HG03103 (cell line): ENCODE data around the gene RSPH10B.
"Not testable (repeated sequence)": the region's sequence is repeated elsewhere in the genome, so short reads cannot be mapped to it uniquely, and the experiment has no call there.

Experiments used
- ATAC-seq: cut with Tn5 transposase; IDR thresholded peaks from one replicate; pipeline ENCODE4 v1.9.1; 2021; ENCODE audit warnings: low read depth; ENCODE audit not compliant: unreplicated experiment

RSPH10B gene

GRCh38 chr7:5970347-5970911 lies at the start of gene RSPH10B:
TSS of gene RSPH10B (minus strand) at chr7:5970689. CDS start at chr7:5967116, 3,573 bp downstream.
- not testable (repeated sequence) for ATAC-seq

GRCh38 chr7:6016653-6016966 lies 46.1 kb upstream of the RSPH10B start:
- ATAC-seq, result no peak

GRCh38 chr7:6015917-6016652 lies 45.6 kb upstream of the RSPH10B start:
- ATAC-seq, result no peak

- no peak for ATAC-seq
These were observed 42.0 kb upstream of the RSPH10B start for GRCh38 chr7:6012355-6013104.

- no peak for ATAC-seq
These were observed 41.1 kb upstream of the RSPH10B start for GRCh38 chr7:6011541-6011940.

- not testable (repeated sequence) for ATAC-seq
These were observed 39.9 kb upstream of the RSPH10B start for GRCh38 chr7:6010370-6010769.

GRCh38 chr7:6008668-6009611 lies 38.5 kb upstream of the RSPH10B start, which contains the start of the genes AIMP2 and PMS2:
TSS of gene AIMP2 (plus strand) at chr7:6009272. CDS start at chr7:6009364, 92 bp downstream.
TSS of gene PMS2 (minus strand) at chr7:6009049. CDS start at chr7:6009019, 30 bp downstream.
- ATAC-seq, result peak; percentile 86

GRCh38 chr7:6007835-6008590 lies 37.5 kb upstream of the RSPH10B start:
- ATAC-seq, result not testable (repeated sequence)

- no peak for ATAC-seq
These were observed 36.9 kb upstream of the RSPH10B start for GRCh38 chr7:6007386-6007785.

GRCh38 chr7:5997210-5997808 lies 26.8 kb upstream of the RSPH10B start:
- ATAC-seq, result no peak

GRCh38 chr7:5987061-5987460 lies 16.6 kb upstream of the RSPH10B start:
- ATAC-seq, result not testable (repeated sequence)

GRCh38 chr7:5979680-5980314 lies 9.3 kb upstream of the RSPH10B start:
- not testable (repeated sequence) for ATAC-seq

GRCh38 chr7:5973580-5973979 lies 3.1 kb upstream of the RSPH10B start:
- ATAC-seq, result not testable (repeated sequence)

GRCh38 chr7:5963810-5964209 lies 6.7 kb downstream of the RSPH10B start:
- not testable (repeated sequence) for ATAC-seq

GRCh38 chr7:5963205-5963604 lies 7.3 kb downstream of the RSPH10B start:
- not testable (repeated sequence) for ATAC-seq

GRCh38 chr7:5934945-5935450 lies 35.5 kb downstream of the RSPH10B start:
- not testable (repeated sequence) for ATAC-seq

- ATAC-seq, result not testable (repeated sequence)
These were observed 38.4 kb downstream of the RSPH10B start for GRCh38 chr7:5931905-5932644.

- ATAC-seq, result not testable (repeated sequence)
These were observed 39.2 kb downstream of the RSPH10B start for GRCh38 chr7:5931250-5931649.
